Body of pancreas (tissue), 4 donors: ENCODE results near the gene TMEM170A.

Source experiments
- POLR2A ChIP-seq, 3 donors: fragments of 450-650 bp; IDR thresholded peaks; one replicate each; pipeline ENCODE4 v1.6.1; 2016; ENCODE audit warnings: antibody characterized with exemption in 3 of 3, mild to moderate bottlenecking in 2 of 3
- TF ChIP-seq, protein P1 (sequence below), 7 experiments: fragments of 450-650 bp in 4 of 7; fragments of 200-600 bp in 3 of 7; sonication (generic) in 3 of 7; IDR thresholded peaks; one replicate each; pipeline ENCODE4 v1.5.1; 2016 to 2019; ENCODE audit warnings: antibody characterized with exemption in 7 of 7

DNA sequence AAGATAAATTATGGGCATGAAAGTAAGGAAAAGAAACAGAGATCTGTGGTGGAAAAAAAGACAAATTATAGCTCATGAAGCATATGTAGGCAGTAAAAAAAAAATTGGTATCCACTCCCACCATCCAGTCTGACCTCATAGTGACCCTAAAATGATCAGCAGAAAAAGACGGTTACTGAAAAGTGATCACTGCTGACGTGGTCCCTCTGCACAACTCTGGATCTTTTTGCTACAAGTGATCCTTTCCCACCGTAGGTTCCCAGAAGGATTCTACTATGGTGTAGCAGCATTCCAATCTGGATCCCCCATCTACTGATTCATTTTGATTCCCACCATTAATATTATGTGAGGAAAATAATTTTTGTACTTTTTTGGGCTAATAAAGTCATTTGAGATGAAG is 41.6 kb upstream of the TMEM170A start:
- TF ChIP-seq POLR2A (IDR thresholded peaks at IDR 0.05) = no peak
- TF ChIP-seq, protein P1, sequence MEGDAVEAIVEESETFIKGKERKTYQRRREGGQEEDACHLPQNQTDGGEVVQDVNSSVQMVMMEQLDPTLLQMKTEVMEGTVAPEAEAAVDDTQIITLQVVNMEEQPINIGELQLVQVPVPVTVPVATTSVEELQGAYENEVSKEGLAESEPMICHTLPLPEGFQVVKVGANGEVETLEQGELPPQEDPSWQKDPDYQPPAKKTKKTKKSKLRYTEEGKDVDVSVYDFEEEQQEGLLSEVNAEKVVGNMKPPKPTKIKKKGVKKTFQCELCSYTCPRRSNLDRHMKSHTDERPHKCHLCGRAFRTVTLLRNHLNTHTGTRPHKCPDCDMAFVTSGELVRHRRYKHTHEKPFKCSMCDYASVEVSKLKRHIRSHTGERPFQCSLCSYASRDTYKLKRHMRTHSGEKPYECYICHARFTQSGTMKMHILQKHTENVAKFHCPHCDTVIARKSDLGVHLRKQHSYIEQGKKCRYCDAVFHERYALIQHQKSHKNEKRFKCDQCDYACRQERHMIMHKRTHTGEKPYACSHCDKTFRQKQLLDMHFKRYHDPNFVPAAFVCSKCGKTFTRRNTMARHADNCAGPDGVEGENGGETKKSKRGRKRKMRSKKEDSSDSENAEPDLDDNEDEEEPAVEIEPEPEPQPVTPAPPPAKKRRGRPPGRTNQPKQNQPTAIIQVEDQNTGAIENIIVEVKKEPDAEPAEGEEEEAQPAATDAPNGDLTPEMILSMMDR (IDR thresholded peaks at IDR 0.05) = no peak
